ENCODE results near the gene HFE. TPM values are rescaled to one million over a fixed set of nuclear protein-coding genes. Genes with fewer than 3 reads are reported as not detected.

The HFE gene
- polyA plus RNA-seq, 1 donor (not counting 4 experiments of a cell fraction or from before 2014, with no cell fraction given): 18.4 TPM

DNA sequence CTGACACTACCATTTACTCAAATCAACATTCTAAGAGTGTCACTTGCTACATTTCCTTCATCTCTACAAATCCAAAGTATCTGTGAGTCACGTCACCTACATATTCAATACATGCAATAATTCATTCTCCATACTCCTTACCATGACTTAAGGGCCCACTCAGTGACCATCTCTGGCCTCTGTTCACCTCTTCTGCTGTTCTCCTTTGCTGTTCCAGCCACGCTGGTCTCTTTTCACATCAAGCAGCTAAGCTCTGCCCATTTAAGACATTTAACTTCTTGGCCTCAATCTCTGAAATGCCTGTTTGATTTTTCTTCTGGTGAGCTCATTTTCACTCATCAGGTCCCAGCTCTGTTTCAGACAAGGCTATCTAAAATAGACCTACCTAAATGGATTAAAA is 46.5 kb downstream of the HFE start:
- H2AFZ ChIP-seq (ENCODE audit: control insufficient read depth, low read length): no peak overlapping the region
- H3K4me2 ChIP-seq (ENCODE audit: control insufficient read depth, extremely low read depth, insufficient read depth, low read depth, low read length): no peak overlapping the region
- no peak overlapping the region for H3K9ac ChIP-seq (ENCODE audit: control insufficient read depth, extremely low read depth, insufficient read depth, low read length)
- TF ChIP-seq CTCF (optimal IDR thresholded peaks at IDR 0.05 in 1 of 3, IDR thresholded peaks at IDR 0.05 in 1 of 3, conservative IDR thresholded peaks at IDR 0.05 in 1 of 3; ENCODE audit: extremely low read depth in 1 of 3, insufficient read depth in 2 of 3, low read length in 3 of 3) (no peak), EZH2 (IDR thresholded peaks at IDR 0.05; ENCODE audit: low read length) (no peak)
- peaks cover 4% of the 10 kb centered on the region for H3K4me1 ChIP-seq (ENCODE audit: control insufficient read depth, extremely low read depth, insufficient read depth, low read length)
- no peak overlapping the region for H3K4me3 ChIP-seq (ENCODE audit: control insufficient read depth in 2 of 3, extremely low read depth in 1 of 3, insufficient read depth in 2 of 3, low read depth in 1 of 3, low read length in 3 of 3)
- dilution Hi-C loops (cut with MboI; ENCODE audit: extremely low pct_ligation_motif_present, low sequenced_read_pairs): no loop called here
- H3K79me2 ChIP-seq (ENCODE audit: control insufficient read depth, insufficient read depth, low read length): no peaks in the 10 kb centered on the region
- H3K27ac ChIP-seq (ENCODE audit: control insufficient read depth, insufficient read depth, low read length): no peak overlapping the region
- no peaks in the 10 kb centered on the region for H4K20me1 ChIP-seq (ENCODE audit: control insufficient read depth, extremely low read depth, insufficient read depth, low read length)
- peaks cover 0 to 12% of the 10 kb centered on the region in 2 experiments for H3K36me3 ChIP-seq (ENCODE audit: control insufficient read depth in 2 of 2, extremely low read depth in 1 of 2, insufficient read depth in 2 of 2, low read length in 2 of 2)
- DNase-seq (ENCODE audit: low read depth, low spot score) (no peak), FAIRE-seq (no peak)
- H3K9me3 ChIP-seq (ENCODE audit: control insufficient read depth, low read depth, low read length): no peaks in the 10 kb centered on the region
- H3K27me3 ChIP-seq (ENCODE audit: control insufficient read depth, extremely low read depth, insufficient read depth, low read length): no peaks in the 10 kb centered on the region
- H3K9me1 ChIP-seq (ENCODE audit: control insufficient read depth, extremely low read depth, insufficient read depth, low read length): no peaks in the 10 kb centered on the region

DNA sequence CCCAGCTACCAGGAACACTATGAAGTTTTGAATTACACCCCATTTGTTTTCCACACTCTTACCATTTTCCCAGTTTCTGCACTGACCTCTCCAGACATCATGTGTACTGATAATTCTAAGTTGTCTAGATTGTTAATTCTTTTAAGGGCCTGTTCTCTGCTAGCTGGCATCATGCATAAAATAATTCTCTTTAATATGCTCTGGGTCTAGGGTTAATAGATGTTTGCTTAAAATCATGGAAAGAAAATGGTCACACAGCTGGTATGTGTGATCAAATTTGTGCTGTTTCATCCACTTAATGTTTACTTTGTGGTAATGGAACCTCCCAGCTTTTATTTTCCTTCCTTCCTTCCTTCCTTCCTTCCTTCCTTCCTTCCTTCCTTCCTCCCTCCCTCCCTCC is 49.1 kb downstream of the HFE start:
- dilution Hi-C loops (cut with MboI; ENCODE audit: extremely low pct_ligation_motif_present, low sequenced_read_pairs): no loop called here
- Histone ChIP-seq H3K9me1 (ENCODE audit: control insufficient read depth, extremely low read depth, insufficient read depth, low read length) (no peaks in the 10 kb centered on the region), H3K9me3 (ENCODE audit: control insufficient read depth, low read depth, low read length) (no peaks in the 10 kb centered on the region), H3K9ac (ENCODE audit: control insufficient read depth, extremely low read depth, insufficient read depth, low read length) (no peak overlapping the region), H4K20me1 (ENCODE audit: control insufficient read depth, extremely low read depth, insufficient read depth, low read length) (no peaks in the 10 kb centered on the region), H3K27me3 (ENCODE audit: control insufficient read depth, extremely low read depth, insufficient read depth, low read length) (no peaks in the 10 kb centered on the region), H2AFZ (ENCODE audit: control insufficient read depth, low read length) (no peak overlapping the region), H3K4me1 (ENCODE audit: control insufficient read depth, extremely low read depth, insufficient read depth, low read length) (no peaks in the 10 kb centered on the region), H3K27ac (ENCODE audit: control insufficient read depth, insufficient read depth, low read length) (no peak overlapping the region), H3K79me2 (ENCODE audit: control insufficient read depth, insufficient read depth, low read length) (no peaks in the 10 kb centered on the region), H3K36me3 (ENCODE audit: control insufficient read depth in 2 of 2, extremely low read depth in 1 of 2, insufficient read depth in 2 of 2, low read length in 2 of 2) (peaks cover 0 to 15% of the 10 kb centered on the region in 2 experiments), H3K4me3 (ENCODE audit: control insufficient read depth in 2 of 3, extremely low read depth in 1 of 3, insufficient read depth in 2 of 3, low read depth in 1 of 3, low read length in 3 of 3) (no peak overlapping the region), H3K4me2 (ENCODE audit: control insufficient read depth, extremely low read depth, insufficient read depth, low read depth, low read length) (no peak overlapping the region)
- FAIRE-seq (no peak), DNase-seq (ENCODE audit: low read depth, low spot score) (no peak)
- TF ChIP-seq EZH2 (IDR thresholded peaks at IDR 0.05; ENCODE audit: low read length): no peak
- no peak for TF ChIP-seq CTCF (optimal IDR thresholded peaks at IDR 0.05 in 1 of 3, IDR thresholded peaks at IDR 0.05 in 1 of 3, conservative IDR thresholded peaks at IDR 0.05 in 1 of 3; ENCODE audit: extremely low read depth in 1 of 3, insufficient read depth in 2 of 3, low read length in 3 of 3)

All from keratinocyte (primary cell).